Calu3 (cell line): ENCODE measurements around the gene H2BW1. TPM values are rescaled to one million over a fixed set of nuclear protein-coding genes. Genes with fewer than 3 reads are reported as not detected.
"Not testable (repeated sequence)": the region's sequence is repeated elsewhere in the genome, so short reads cannot be mapped to it uniquely, and the experiment has no call there.

Experiments used
- Bru-seq: library from RNA; stranded (reverse); fragments of 400-500 nt; gene quantifications from one replicate; lab custom pipeline; 2021; lab: Mats Ljungman, UMichigan
- BruChase-seq, 2 experiments: library from RNA; stranded (reverse); fragments of 400-500 nt; gene quantifications; one replicate each; lab custom pipeline; 2021; lab: Mats Ljungman, UMichigan
- BruUV-seq: library from RNA; stranded (reverse); fragments of 400-500 nt; replicated peaks from 2 replicates; lab custom pipeline; 2021; lab: Mats Ljungman, UMichigan
- CTCF ChIA-PET: fragments of 300-600 bp; sonication (Branson Sonifier 250); formaldehyde crosslinking; loops from one replicate; lab custom pipeline; 2022; ENCODE audit warnings: antibody characterized with exemption; lab: Charles Lee
- DNase-seq: peaks from one replicate; pipeline ENCODE4 v3.0.0; 2022
- H3K27ac Mint-ChIP-seq: one replicate; pipeline ENCODE4 v1.8.0; 2022; ENCODE audit warnings: mixed read lengths; ENCODE audit not compliant: unreplicated experiment
- H3K27me3 Mint-ChIP-seq: one replicate; pipeline ENCODE4 v1.8.0; 2022; ENCODE audit warnings: mixed read lengths; ENCODE audit not compliant: unreplicated experiment
- H3K36me3 Mint-ChIP-seq: one replicate; pipeline ENCODE4 v1.8.0; 2022; ENCODE audit warnings: mild to moderate bottlenecking, moderate library complexity, mixed read lengths; ENCODE audit not compliant: insufficient read depth, unreplicated experiment
- H3K4me1 Mint-ChIP-seq: one replicate; pipeline ENCODE4 v1.8.0; 2022; ENCODE audit warnings: mild to moderate bottlenecking, low read depth, mixed read lengths; ENCODE audit not compliant: unreplicated experiment
- H3K4me3 Mint-ChIP-seq: one replicate; pipeline ENCODE4 v1.8.0; 2022; ENCODE audit warnings: mild to moderate bottlenecking, low read depth, moderate library complexity, mixed read lengths; ENCODE audit not compliant: unreplicated experiment
- H3K9me3 Mint-ChIP-seq: one replicate; pipeline ENCODE4 v1.8.0; 2022; ENCODE audit warnings: low read depth, mixed read lengths; ENCODE audit not compliant: unreplicated experiment
- intact Hi-C: fragments of 100-400 bp; cut with micrococcal nuclease; formaldehyde crosslinking; loops from one replicate; pipeline ENCODE4 v1.10.0; 2022; ENCODE audit not compliant: unreplicated experiment
- long read RNA-seq: library from polyadenylated mRNA; stranded (forward); transcript quantifications from one replicate; pipeline ENCODE4 v2.0.0, GENCODE V29; 2022
- total RNA-seq: library from RNA; stranded (reverse); gene quantifications from 2 replicates; pipeline ENCODE4 v1.2.3, GENCODE V29; 2022
- TF ChIP-seq, protein P1 (sequence below): fragments of 200-600 bp; IDR thresholded peaks from one replicate; pipeline ENCODE4 v1.8.0; 2022; ENCODE audit warnings: antibody characterized with exemption; ENCODE audit not compliant: unreplicated experiment

The H2BW1 gene, protein sequence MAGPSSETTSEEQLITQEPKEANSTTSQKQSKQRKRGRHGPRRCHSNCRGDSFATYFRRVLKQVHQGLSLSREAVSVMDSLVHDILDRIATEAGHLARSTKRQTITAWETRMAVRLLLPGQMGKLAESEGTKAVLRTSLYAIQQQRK
- total RNA-seq, result not detected in 2 replicates
- not detected for Bru-seq, nascent RNA
- BruChase-seq, experiment 1, labeled RNA remaining after a 6-hour chase, result percentile 20 among the genes with signal in this experiment
- not detected for BruChase-seq, experiment 2, labeled RNA remaining after a 2-hour chase
- long read RNA-seq, result 0 reads

- no peak for DNase-seq
- no peaks in the 10 kb centered on the region for H3K36me3 Mint-ChIP-seq
- CTCF ChIA-PET, result no interaction called here
- no peak within 1 kb of the TSS for H3K4me3 Mint-ChIP-seq
- peaks cover 67% of the 10 kb centered on the region for H3K27me3 Mint-ChIP-seq
- no peaks in the 10 kb centered on the region for H3K9me3 Mint-ChIP-seq
- intact Hi-C loops, result no loop called here
- no TSS peak for BruUV-seq
- H3K4me1 Mint-ChIP-seq, result no peaks in the 10 kb centered on the region
- no peak within 1 kb of the TSS for H3K27ac Mint-ChIP-seq
- TF ChIP-seq, protein P1, sequence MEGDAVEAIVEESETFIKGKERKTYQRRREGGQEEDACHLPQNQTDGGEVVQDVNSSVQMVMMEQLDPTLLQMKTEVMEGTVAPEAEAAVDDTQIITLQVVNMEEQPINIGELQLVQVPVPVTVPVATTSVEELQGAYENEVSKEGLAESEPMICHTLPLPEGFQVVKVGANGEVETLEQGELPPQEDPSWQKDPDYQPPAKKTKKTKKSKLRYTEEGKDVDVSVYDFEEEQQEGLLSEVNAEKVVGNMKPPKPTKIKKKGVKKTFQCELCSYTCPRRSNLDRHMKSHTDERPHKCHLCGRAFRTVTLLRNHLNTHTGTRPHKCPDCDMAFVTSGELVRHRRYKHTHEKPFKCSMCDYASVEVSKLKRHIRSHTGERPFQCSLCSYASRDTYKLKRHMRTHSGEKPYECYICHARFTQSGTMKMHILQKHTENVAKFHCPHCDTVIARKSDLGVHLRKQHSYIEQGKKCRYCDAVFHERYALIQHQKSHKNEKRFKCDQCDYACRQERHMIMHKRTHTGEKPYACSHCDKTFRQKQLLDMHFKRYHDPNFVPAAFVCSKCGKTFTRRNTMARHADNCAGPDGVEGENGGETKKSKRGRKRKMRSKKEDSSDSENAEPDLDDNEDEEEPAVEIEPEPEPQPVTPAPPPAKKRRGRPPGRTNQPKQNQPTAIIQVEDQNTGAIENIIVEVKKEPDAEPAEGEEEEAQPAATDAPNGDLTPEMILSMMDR, result no peak
These were observed at the start of gene H2BW1 for GRCh38 chrX:104013606-104014005. Gene H2BW1, minus strand, starts transcription at chrX:104013708. Its CDS starts 132 bp downstream, at chrX:104013576.

DNA sequence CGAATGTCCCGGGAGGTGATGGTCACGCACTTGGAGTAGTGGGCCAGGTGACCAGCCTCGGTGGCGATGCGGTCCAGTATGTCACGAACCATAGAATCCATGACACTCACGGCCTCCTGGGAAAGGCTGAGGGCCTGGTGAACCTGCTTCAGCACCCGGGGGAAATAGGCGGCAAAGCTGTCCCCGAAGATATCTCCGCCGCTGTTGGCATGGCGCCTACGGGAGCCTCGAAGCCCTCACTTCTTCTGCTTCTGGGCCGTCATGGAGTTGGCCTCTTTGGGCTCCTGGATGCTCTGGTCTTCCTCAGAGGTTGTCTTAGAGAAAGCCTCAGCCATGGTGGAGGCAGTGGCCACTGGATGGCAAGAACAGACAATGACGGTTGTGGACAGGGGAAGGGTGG, 49.1 kb upstream of the H2BW1 start:
- H3K4me1 Mint-ChIP-seq, H3K27me3 Mint-ChIP-seq, DNase-seq, H3K4me3 Mint-ChIP-seq, H3K9me3 Mint-ChIP-seq, H3K36me3 Mint-ChIP-seq, BruUV-seq, CTCF ChIA-PET, intact Hi-C loops, H3K27ac Mint-ChIP-seq: not testable (repeated sequence)

DNA sequence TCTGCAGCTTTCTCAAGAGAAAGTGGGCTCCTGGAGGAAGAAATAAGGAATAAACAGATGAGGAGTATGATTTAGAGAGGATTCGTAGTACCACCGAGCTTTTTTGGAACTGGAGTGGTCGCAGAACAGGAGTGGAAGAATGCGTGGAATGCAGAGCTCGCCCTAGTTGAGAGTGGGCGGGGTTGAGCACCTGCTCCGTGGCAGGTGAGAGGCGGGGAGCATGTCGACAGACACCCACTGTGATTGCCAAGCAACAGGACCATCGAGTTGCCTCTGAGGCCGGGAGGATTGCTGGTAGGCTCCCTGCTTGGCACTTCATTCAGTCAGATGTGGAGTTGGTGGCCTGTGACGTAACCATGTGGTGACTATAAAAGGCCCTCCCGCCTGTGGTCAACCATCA, 41.4 kb upstream of the H2BW1 start:
- H3K9me3 Mint-ChIP-seq, CTCF ChIA-PET, H3K27ac Mint-ChIP-seq, H3K4me3 Mint-ChIP-seq, BruUV-seq, H3K4me1 Mint-ChIP-seq, intact Hi-C loops, H3K36me3 Mint-ChIP-seq, DNase-seq: not testable (repeated sequence)
- peaks cover 11% of the 10 kb centered on the region for H3K27me3 Mint-ChIP-seq

- Mint-ChIP-seq H3K36me3 (no peaks in the 10 kb centered on the region), H3K4me3 (no peak overlapping the region), H3K27me3 (peaks cover 80% of the 10 kb centered on the region), H3K4me1 (no peaks in the 10 kb centered on the region), H3K9me3 (no peaks in the 10 kb centered on the region), H3K27ac (no peak overlapping the region)
- no TSS peak for BruUV-seq
- TF ChIP-seq, protein P1, result no peak
- intact Hi-C loops, result no loop called here
- DNase-seq, result no peak
- CTCF ChIA-PET, result no interaction called here
These were observed 33.7 kb upstream of the H2BW1 start for GRCh38 chrX:104047171-104047570.

DNA sequence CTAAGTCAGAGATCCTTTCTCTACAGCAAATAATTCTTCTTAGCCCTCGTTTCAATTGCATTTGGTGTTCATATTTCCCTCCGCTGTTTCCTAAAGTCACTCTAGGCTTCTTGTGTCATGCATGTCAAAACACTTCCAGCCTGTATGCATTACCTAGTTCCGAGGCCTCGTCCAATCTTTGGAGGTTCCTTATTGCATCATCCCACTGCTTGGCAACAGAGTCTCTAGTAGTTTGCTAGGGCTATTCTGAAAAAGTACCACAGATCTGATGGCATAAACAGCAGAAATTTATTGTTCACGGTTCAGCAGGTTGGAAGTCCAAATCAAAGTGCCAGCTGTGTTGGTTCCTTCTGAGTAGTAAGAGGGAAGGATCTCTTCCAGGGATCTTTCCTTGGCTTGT, 32.1 kb upstream of the H2BW1 start:
- Mint-ChIP-seq H3K9me3 (no peaks in the 10 kb centered on the region), H3K36me3 (no peaks in the 10 kb centered on the region), H3K4me3 (no peak overlapping the region), H3K4me1 (no peaks in the 10 kb centered on the region), H3K27me3 (peaks cover 88% of the 10 kb centered on the region), H3K27ac (no peak overlapping the region)
- CTCF ChIA-PET, result no interaction called here
- intact Hi-C loops, result no loop called here
- DNase-seq, result no peak
- BruUV-seq, result no TSS peak
- TF ChIP-seq, protein P1, result no peak
